H1 (cell line): ENCODE results near the gene DDB1.

Experiments
- POLR2A ChIP-seq, 2 experiments: IDR thresholded peaks; 1 replicate in 1 of 2; 2 replicates in 1 of 2; pipeline ENCODE4 v1.6.1; 2011; ENCODE audit warnings: low read depth in 2 of 2, low read length in 2 of 2, mild to moderate bottlenecking in 2 of 2; ENCODE audit errors: control extremely low read depth in 1 of 2
- TEAD4 ChIP-seq: IDR thresholded peaks from 2 replicates; pipeline ENCODE4 v1.6.1; 2012; ENCODE audit warnings: low read depth, low read length, inconsistent platforms, mixed read lengths

- TF ChIP-seq POLR2A (IDR thresholded peaks at IDR 0.05; ENCODE audit: control extremely low read depth in 1 of 2, low read depth in 2 of 2, low read length in 2 of 2) (no peak), TEAD4 (no peak)
Measured at GRCh38 chr11:61327669-61328071, 5.2 kb downstream of the DDB1 start.
